Right lobe of liver (tissue), 6 donors: ENCODE measurements around the gene MROH2A. TPM values are rescaled to one million over a fixed set of nuclear protein-coding genes. Genes with fewer than 3 reads are reported as not detected.

ENCODE experiments used
- ATAC-seq, 4 donors: fragments of 200-7000 bp; cut with Tn5 transposase; one replicate each; pipeline ENCODE4 v1.9.1; 2020; ENCODE audit warnings: mild to moderate bottlenecking in 4 of 4, moderate library complexity in 4 of 4
- DNase-seq, 3 donors: peaks; one replicate each; pipeline ENCODE4 v3.0.0-alpha.2; 2020
- H3K27ac ChIP-seq, 3 donors: fragments of 200-600 bp; one replicate each; pipeline ENCODE4 v1.8.0; 2022
- H3K27me3 ChIP-seq, 2 donors: fragments of 200-600 bp; one replicate each; pipeline ENCODE4 v1.8.0; 2022
- H3K36me3 ChIP-seq, 4 donors: fragments of 200-600 bp; sonication (generic) in 1 of 4; one replicate each; pipeline versions ENCODE4 v1.5.1 to v1.8.0; 2017 to 2022; ENCODE audit warnings: control low read depth in 1 of 4
- H3K4me1 ChIP-seq, 4 donors: fragments of 200-600 bp; sonication (generic) in 1 of 4; one replicate each; pipeline versions ENCODE4 v1.5.1 to v1.8.0; 2017 to 2022; ENCODE audit warnings: control low read depth in 1 of 4
- H3K4me3 ChIP-seq, 3 donors: fragments of 200-600 bp; one replicate each; pipeline ENCODE4 v1.8.0; 2022
- H3K9me3 ChIP-seq, 4 donors: fragments of 200-600 bp; sonication (generic) in 1 of 4; one replicate each; pipeline versions ENCODE4 v1.5.1 to v1.8.0; 2017 to 2022; ENCODE audit warnings: control low read depth in 1 of 4
- CTCF ChIP-seq, 4 donors: fragments of 200-600 bp in 3 of 4; fragments of 450-650 bp in 1 of 4; IDR thresholded peaks; one replicate each; pipeline versions ENCODE4 v1.5.1 to v1.8.0; 2016 to 2022; ENCODE audit warnings: antibody characterized with exemption in 4 of 4, mild to moderate bottlenecking in 2 of 4
- POLR2A ChIP-seq: fragments of 450-650 bp; IDR thresholded peaks from one replicate; pipeline ENCODE4 v1.6.1; 2017; ENCODE audit warnings: antibody characterized with exemption, mild to moderate bottlenecking
- WGBS: methylation state at CpG from one replicate; pipeline ENCODE4 v1.1.6; 2018; ENCODE audit warnings: low coverage, low lambda C conversion rate; ENCODE audit not compliant: insufficient coverage; ENCODE audit errors: missing lambda C conversion rate; 5-methylcytosine and 5-hydroxymethylcytosine counted together
- intact Hi-C, 2 donors: fragments of 100-400 bp; cut with DNase I; formaldehyde crosslinking; loops; one replicate each; pipeline versions ENCODE4 v1.11.2 to v1.14.1; 2022
- total RNA-seq, 6 experiments: library from RNA; depleted of rRNA in 2 of 6; stranded (reverse); fragments of >200 nt in 2 of 6; fragmentation: NEBNext Ultra II Directional in 3 of 6; extraction: Animal tissue kit (Norgen Biotek cat#: 25700) in 3 of 6; gene quantifications; one replicate each; pipeline versions ENCODE4 v1.1.0 to v1.2.4, GENCODE V29; 2016 to 2023
- donor health status: DM: no; HTN: yes; CAD: no.
- donor health status: DM: no; HTN: no; CAD: no.
- donor health status: DM: no; HTN: no; CAD: no.
- donor health status: DM: no; HTN: yes; CAD: no.
- donor health status: DM: no; HTN: yes; CAD: no.

Gene MROH2A
- total RNA-seq, 6 experiments from 2014 or later, result 0.49 to 7.6 (median 2.0) TPM

DNA sequence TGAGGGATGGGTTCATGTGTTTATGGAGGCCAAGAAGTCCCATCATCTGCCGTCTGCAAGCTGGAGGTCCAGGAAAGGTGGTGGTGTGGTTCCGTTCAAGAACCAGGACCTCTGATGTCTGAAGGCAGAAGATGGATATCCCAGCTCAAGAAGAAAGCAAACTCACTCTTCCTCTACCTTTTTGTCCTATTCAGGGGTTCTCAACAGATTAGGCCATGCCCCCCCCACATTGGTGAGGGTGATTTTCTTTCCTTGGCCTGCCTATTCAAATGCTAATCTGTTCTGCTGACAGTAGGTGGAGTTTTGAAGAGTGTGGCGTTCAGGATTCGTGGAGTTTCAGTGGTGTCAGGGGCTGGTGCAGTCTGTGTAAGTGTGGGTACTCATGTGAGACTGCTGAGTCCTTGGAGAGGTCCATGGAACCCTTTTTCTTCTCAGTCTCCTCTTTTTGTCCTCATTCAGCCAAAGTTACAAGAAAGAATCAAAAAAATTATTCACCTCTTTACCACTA lies 84.2 kb downstream of the MROH2A start:
- no peaks in the 10 kb centered on the region for H3K36me3 ChIP-seq
- no peak for DNase-seq
- intact Hi-C loops, result no loop called here
- TF ChIP-seq POLR2A (no peak), CTCF (IDR thresholded peaks at IDR 0.05) (peak in 1 of 4 donors; percentile 8)
- no peaks in the 10 kb centered on the region for H3K9me3 ChIP-seq
- no peak overlapping the region for H3K27ac ChIP-seq
- peaks cover 0 to 3% (median 0%) of the 10 kb centered on the region in 4 donors for H3K4me1 ChIP-seq
- H3K27me3 ChIP-seq, result no peaks in the 10 kb centered on the region
- no peak for ATAC-seq
- H3K4me3 ChIP-seq, result no peak overlapping the region
- WGBS, result 58% methylated on average over 3 of the region's 4 CpGs

DNA sequence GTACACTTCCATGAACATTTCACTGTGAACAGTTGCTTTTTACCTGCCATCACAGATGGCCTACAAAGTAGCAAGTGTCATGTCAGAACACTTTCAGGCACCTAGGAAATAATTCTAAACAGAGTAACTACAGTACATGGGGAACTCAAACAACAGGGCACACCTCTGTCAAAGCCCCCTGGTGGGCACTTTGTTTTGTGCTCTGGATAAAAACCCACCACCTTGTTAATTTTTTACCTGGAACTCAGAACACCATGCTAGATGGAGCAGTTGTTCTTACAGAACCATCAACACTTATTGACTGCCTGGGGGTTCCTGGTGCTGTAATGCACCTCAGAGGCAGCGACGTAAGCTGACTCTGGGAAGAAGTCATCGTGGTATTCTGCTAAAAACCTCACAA lies 87.7 kb downstream of the MROH2A start:
- no peak for DNase-seq
- no peak overlapping the region for H3K4me3 ChIP-seq
- H3K36me3 ChIP-seq, result no peaks in the 10 kb centered on the region
- no peak for ATAC-seq
- TF ChIP-seq CTCF (IDR thresholded peaks at IDR 0.05) (no peak), POLR2A (no peak)
- 86% methylated on average over 3 of the region's 3 CpGs for WGBS
- H3K9me3 ChIP-seq, result no peaks in the 10 kb centered on the region
- intact Hi-C loops, result no loop called here
- H3K27me3 ChIP-seq, result no peaks in the 10 kb centered on the region
- no peak overlapping the region for H3K27ac ChIP-seq
- H3K4me1 ChIP-seq, result no peaks in the 10 kb centered on the region

GRCh38 chr2:233866479-233866878 lies 88.3 kb downstream of the MROH2A start:
- intact Hi-C loops, result no loop called here
- Histone ChIP-seq H3K4me1 (no peaks in the 10 kb centered on the region), H3K27ac (no peak overlapping the region), H3K4me3 (no peak overlapping the region), H3K27me3 (no peaks in the 10 kb centered on the region), H3K9me3 (no peaks in the 10 kb centered on the region), H3K36me3 (no peaks in the 10 kb centered on the region)
- TF ChIP-seq POLR2A (no peak), CTCF (IDR thresholded peaks at IDR 0.05) (no peak)
- DNase-seq (no peak), ATAC-seq (no peak)
- 94% methylated on average over 7 of the region's 11 CpGs for WGBS

DNA sequence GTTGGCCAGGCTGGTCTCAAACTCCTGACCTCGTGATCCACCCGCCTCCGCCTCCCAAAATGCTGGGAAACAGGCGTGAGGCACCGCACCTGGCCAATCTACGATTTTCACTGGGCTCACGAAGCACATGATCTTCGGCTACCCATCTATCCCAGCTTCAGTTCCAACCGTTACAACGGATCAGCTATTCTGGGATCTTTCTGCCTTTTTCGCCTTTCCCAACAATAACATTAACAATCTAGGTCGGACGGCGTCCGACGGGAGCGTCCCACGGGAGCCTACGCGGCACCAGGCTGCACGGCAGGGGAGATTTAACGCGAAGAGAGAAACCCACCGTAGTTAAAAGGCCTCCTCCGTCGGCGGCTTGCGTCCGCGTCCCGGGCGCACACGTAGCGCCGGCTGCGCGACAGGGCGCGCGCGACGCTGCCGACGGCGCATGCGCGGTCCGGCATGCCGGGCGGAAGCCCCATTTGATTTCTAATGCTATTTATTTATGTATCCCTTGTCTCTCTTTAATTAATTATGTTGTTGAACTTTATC lies 89.9 kb downstream of the MROH2A start, which contains the start of gene MSL3B:
Gene MSL3B (minus strand): TSS at position 394 of the 540 bp plus-strand sequence.
- no peaks in the 10 kb centered on the region for H3K36me3 ChIP-seq
- peak within 1 kb of the TSS; percentile 41 to 66 (median 65) for H3K4me3 ChIP-seq
- peak within 1 kb of the TSS in 1 of 3 donors; percentile 30 for H3K27ac ChIP-seq
- TF ChIP-seq CTCF (IDR thresholded peaks at IDR 0.05) (no peak), POLR2A (peak; percentile 16)
- ATAC-seq, result peak; percentile 64 to 95 (median 75)
- H3K4me1 ChIP-seq, result no peaks in the 10 kb centered on the region
- H3K27me3 ChIP-seq, result no peaks in the 10 kb centered on the region
- intact Hi-C loops, result no loop called here
- 16% methylated on average over 50 of the region's 50 CpGs for WGBS
- no peaks in the 10 kb centered on the region for H3K9me3 ChIP-seq
- DNase-seq, result peak in 1 of 3 donors; percentile 34
